ENCODE results near the gene SALL2.
A peak's percentile ranks its signal among the peaks of the same experiment; 100 is the strongest.

SALL2 gene

GRCh38 chr14:21476925-21477681, 49.0 kb downstream of the SALL2 start, which contains the start of the genes RAB2B and TOX4:
Gene RAB2B (minus strand): TSS chr14:21476959. CDS start chr14:21476872, 87 bp downstream.
Gene TOX4 (plus strand): TSS chr14:21477195. CDS start chr14:21477279, 84 bp downstream.
- DNase-seq, result peak; percentile 91 to 100

- peak in 1 of 2 donors; percentile 91 for DNase-seq
These were observed 49.6 kb downstream of the SALL2 start for GRCh38 chr14:21476523-21476924.

- DNase-seq, result no peak
These were observed 50.2 kb downstream of the SALL2 start for GRCh38 chr14:21475767-21476522.

Data from bone marrow (tissue), 2 donors.